GM12878 (cell line): Measurements from ENCODE around the gene CCT6A. TPM values are rescaled to one million over a fixed set of nuclear protein-coding genes. Genes with fewer than 3 reads are reported as not detected.

Experiments used
- ATAC-seq: fragments of 200-7000 bp; cut with Tn5 transposase; 3 replicates; pipeline ENCODE4 v1.9.1; 2020; ENCODE audit warnings: mild to moderate bottlenecking, moderate library complexity
- BruUV-seq: library from RNA; stranded (reverse); fragments of 400-500 nt; replicated peaks from 2 replicates; lab custom pipeline; 2021; lab: Mats Ljungman, UMichigan
- CTCF ChIA-PET: fragments of 300-600 bp; sonication (Branson Sonifier 250); formaldehyde crosslinking; extraction: SDS; loops from one replicate; lab custom pipeline; 2021; ENCODE audit warnings: inconsistent platforms; lab: Yijun Ruan, JAX
- POLR2A ChIA-PET: fragments of 350-600 bp; formaldehyde crosslinking; extraction: SDS; loops from one replicate; lab custom pipeline; 2021; ENCODE audit warnings: inconsistent platforms; lab: Charles Lee
- RAD21 ChIA-PET: fragments of 300-600 bp; sonication (Branson Sonifier 250); formaldehyde crosslinking; loops from one replicate; lab custom pipeline; 2023; ENCODE audit warnings: antibody characterized with exemption; ENCODE audit not compliant: unreplicated experiment; lab: Charles Lee
- SMC1A ChIA-PET: fragments of 300-600 bp; sonication (Branson Sonifier 250); formaldehyde crosslinking; loops from one replicate; lab custom pipeline; 2023; ENCODE audit not compliant: unreplicated experiment, uncharacterized antibody; lab: Charles Lee
- DNase-seq: peaks from one replicate; pipeline ENCODE4 v3.0.0-alpha.2; 2011; ENCODE audit warnings: low read depth, low spot score
- FAIRE-seq: peaks from 3 replicates; lab custom pipeline; 2011; peaks lifted over from hg19 to GRCh38; lab: Jason Lieb, UNC
- H2AFZ ChIP-seq: 2 replicates; pipeline ENCODE4 v1.6.0; 2011; ENCODE audit warnings: low read depth, low read length, control low read depth; ENCODE audit not compliant: control insufficient read depth
- H3K27ac ChIP-seq: 2 replicates; pipeline ENCODE4 v1.5.1; 2011; ENCODE audit warnings: control low read depth; ENCODE audit not compliant: control insufficient read depth, insufficient read depth
- H3K27me3 ChIP-seq, 2 experiments: replicated peaks in 1 of 2; 2 replicates each; pipeline versions ENCODE4 v1.6.0 to v1.6.1; 2011; ENCODE audit warnings: low read length in 1 of 2; ENCODE audit not compliant: control insufficient read depth in 2 of 2, insufficient read depth in 2 of 2
- H3K36me3 ChIP-seq, 2 experiments: 2 replicates each; pipeline ENCODE4 v1.5.1; 2011; ENCODE audit warnings: low read length in 1 of 2; ENCODE audit not compliant: control insufficient read depth in 2 of 2, insufficient read depth in 2 of 2
- H3K4me1 ChIP-seq: 2 replicates; pipeline ENCODE4 v1.6.1; 2011; ENCODE audit warnings: mild to moderate bottlenecking, low read length, moderate library complexity, mixed read lengths; ENCODE audit not compliant: control insufficient read depth, insufficient read depth
- H3K4me2 ChIP-seq: 2 replicates; pipeline ENCODE4 v1.6.0; 2011; ENCODE audit warnings: control low read depth; ENCODE audit not compliant: control insufficient read depth, insufficient read depth
- H3K4me3 ChIP-seq: fragments of 200-600 bp; sonication (generic); 2 replicates; pipeline ENCODE4 v1.5.1; 2016
- H3K79me2 ChIP-seq: 2 replicates; pipeline ENCODE4 v1.6.0; 2011; ENCODE audit warnings: low read length; ENCODE audit not compliant: control insufficient read depth, insufficient read depth
- H3K9ac ChIP-seq: 2 replicates; pipeline ENCODE4 v1.8.0; 2011; ENCODE audit warnings: low read length, control low read depth, mixed read lengths; ENCODE audit not compliant: control insufficient read depth, insufficient read depth
- H3K9me3 ChIP-seq: replicated peaks from 3 replicates; pipeline ENCODE4 v1.5.1; 2011; ENCODE audit warnings: mild to moderate bottlenecking, low read length; ENCODE audit not compliant: control insufficient read depth, insufficient read depth
- H4K20me1 ChIP-seq: 2 replicates; pipeline ENCODE4 v1.6.0; 2011; ENCODE audit not compliant: control insufficient read depth, insufficient read depth
- MEF2B ChIP-seq: fragments of 450-650 bp; IDR thresholded peaks from 2 replicates; pipeline ENCODE4 v1.6.1; 2018; ENCODE audit warnings: mild to moderate bottlenecking, moderate library complexity; ENCODE audit not compliant: partially characterized antibody, poor library complexity, severe bottlenecking
- PML ChIP-seq: IDR thresholded peaks from 2 replicates; pipeline ENCODE4 v1.6.1; 2012; ENCODE audit warnings: low read length, inconsistent platforms
- POLR2A ChIP-seq: IDR thresholded peaks from 2 replicates; pipeline ENCODE4 v1.6.1; 2011; ENCODE audit warnings: low read depth, mild to moderate bottlenecking, low read length
- REST ChIP-seq: IDR thresholded peaks from 2 replicates; pipeline ENCODE4 v1.6.1; 2012; ENCODE audit warnings: mild to moderate bottlenecking, low read depth, low read length
- ZBTB11 ChIP-seq: fragments of 450-650 bp; formaldehyde crosslinking; IDR thresholded peaks from 2 replicates; pipeline ENCODE4 v1.5.0; 2022; ENCODE audit warnings: mild to moderate bottlenecking, missing genetic modification characterization
- ZNF622 ChIP-seq: fragments of 450-650 bp; IDR thresholded peaks from 2 replicates; pipeline ENCODE4 v1.6.1; 2017; ENCODE audit warnings: mild to moderate bottlenecking, inconsistent platforms
- WGBS: methylation state at CpG from one replicate; pipeline ENCODE4 v1.1.6; 2016; ENCODE audit warnings: low lambda C conversion rate; ENCODE audit not compliant: insufficient replicate concordance, insufficient coverage; ENCODE audit errors: missing lambda C conversion rate; 5-methylcytosine and 5-hydroxymethylcytosine counted together
- in situ Hi-C: fragments of 300-500 bp; cut with MboI; formaldehyde crosslinking; loops from 9 replicates; pipeline ENCODE4 v1.14.3; 2018; ENCODE audit warnings: mixed read lengths
- intact Hi-C: fragments of 100-400 bp; cut with micrococcal nuclease; formaldehyde crosslinking; loops from one replicate; pipeline ENCODE4 v1.14.2; 2022; ENCODE audit not compliant: unreplicated experiment
- polyA plus RNA-seq, 11 experiments: library from polyadenylated mRNA; depleted of rRNA in 4 of 11; unstranded in 6 of 11; stranded (reverse) in 5 of 11; fragments of >200 nt; fragmentation: Nextera tagmentation in 4 of 11; fragmentation: Illumina TruSeq in 1 of 11; extraction: Ambion mirVana in 4 of 11; extraction: Trizol in 1 of 11; gene quantifications; 1 replicate in 1 of 11; 2 replicates in 10 of 11; pipeline versions ENCODE4 v1.2.1 to v1.2.3, GENCODE V29; 2011 to 2016; ENCODE audit warnings: inconsistent platforms in 2 of 11, missing spikeins in 2 of 11, low read depth in 1 of 11
- total RNA-seq, 4 experiments: library from RNA; depleted of rRNA in 3 of 4; stranded (reverse); fragments of >200 nt in 3 of 4; fragmentation: Illumina TruSeq in 1 of 4; extraction: Trizol in 1 of 4; gene quantifications; 2 replicates each; pipeline versions ENCODE4 v1.2.1 to v1.2.3, GENCODE V29; 2013 to 2021

CCT6A gene
- total and polyA plus RNA-seq, 10 of the 15 experiments (the other 5 are each of a cell fraction or from before 2014, with no cell fraction given): 191 to 480 (median 296) TPM

GRCh38 chr7:56078196-56078595, 26.6 kb downstream of the CCT6A start:
- POLR2A ChIA-PET: no interaction called here
- BruUV-seq: no TSS peak
- Histone ChIP-seq H4K20me1 (no peaks in the 10 kb centered on the region), H3K4me1 (no peaks in the 10 kb centered on the region), H3K9ac (no peak overlapping the region), H3K79me2 (no peaks in the 10 kb centered on the region), H3K4me3 (no peak overlapping the region), H3K9me3 (no peaks in the 10 kb centered on the region), H3K27me3 (no peaks in the 10 kb centered on the region), H3K27ac (no peak overlapping the region), H2AFZ (no peak overlapping the region), H3K4me2 (no peak overlapping the region), H3K36me3 (peaks cover 3 to 9% of the 10 kb centered on the region in 2 experiments)
- DNase-seq: no peak
- in situ Hi-C loops: no loop called here
- ATAC-seq: no peak
- CTCF ChIA-PET: interaction anchor here (0.6 kb wide), 1 partner anchor 74 kb away, joined by 3 read pairs; no protein-coding TSS in a partner anchor
- no peak for FAIRE-seq
- SMC1A ChIA-PET: no interaction called here
- TF ChIP-seq POLR2A (peak; percentile 52), PML (no peak)
- 99% methylated on average over 15 of the region's 16 CpGs for WGBS
- intact Hi-C loops: no loop called here
- RAD21 ChIA-PET: no interaction called here

GRCh38 chr7:56079450-56080185, 28.1 kb downstream of the CCT6A start:
- in situ Hi-C loops: no loop called here
- H3K4me2 ChIP-seq: no peak overlapping the region
- H3K27ac ChIP-seq: no peak overlapping the region
- no peak overlapping the region for H3K9ac ChIP-seq
- no peaks in the 10 kb centered on the region for H3K79me2 ChIP-seq
- ChIA-PET RAD21 (no interaction called here), CTCF (interaction anchor here (0.6 kb wide), 1 partner anchor 9 kb away, joined by 3 read pairs; no protein-coding TSS in a partner anchor), SMC1A (no interaction called here), POLR2A (no interaction called here)
- no peak overlapping the region for H3K4me3 ChIP-seq
- H2AFZ ChIP-seq: no peak overlapping the region
- no peak for ATAC-seq
- no peak for DNase-seq
- no peak for FAIRE-seq
- H3K9me3 ChIP-seq: no peaks in the 10 kb centered on the region
- H3K4me1 ChIP-seq: no peaks in the 10 kb centered on the region
- H3K27me3 ChIP-seq: no peaks in the 10 kb centered on the region
- intact Hi-C loops: no loop called here
- BruUV-seq: TSS peak; percentile 72
- 94% methylated on average over 12 of the region's 12 CpGs for WGBS
- no peaks in the 10 kb centered on the region for H4K20me1 ChIP-seq
- H3K36me3 ChIP-seq: peaks cover 3 to 5% of the 10 kb centered on the region in 2 experiments
- TF ChIP-seq ZBTB11 (no peak), REST (no peak), ZNF622 (no peak), MEF2B (no peak)
